ENCODE data around the gene FLNB.

FLNB gene

DNA sequence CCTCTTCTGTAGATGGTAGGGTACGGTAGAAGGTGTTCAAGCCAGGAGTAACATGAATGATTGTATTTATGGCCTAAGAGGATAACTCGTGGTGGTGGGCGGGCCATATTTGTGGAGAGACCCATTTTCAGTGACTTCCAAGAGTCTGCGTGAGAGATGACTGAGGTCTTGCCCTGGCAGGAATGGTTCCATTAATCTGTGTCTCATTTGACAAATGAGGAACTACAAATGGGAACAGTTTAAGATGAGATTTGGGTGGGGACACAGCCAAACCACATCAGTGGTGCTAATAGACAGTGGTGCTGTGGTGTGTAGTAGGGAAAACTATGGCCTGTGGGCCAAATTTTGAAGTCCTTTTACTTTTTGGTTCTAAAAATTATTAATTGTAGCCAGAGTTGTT, 47.1 kb downstream of the FLNB start:
- TF ChIP-seq RAD21 (IDR thresholded peaks at IDR 0.05; ENCODE audit: low read depth) (no peak), EGR1 (IDR thresholded peaks at IDR 0.05) (no peak), TEAD4 (IDR thresholded peaks at IDR 0.05) (no peak), MAX (IDR thresholded peaks at IDR 0.05) (no peak), NFIC (IDR thresholded peaks at IDR 0.05) (no peak), REST (IDR thresholded peaks at IDR 0.05; ENCODE audit: low read depth) (no peak), CREB1 (IDR thresholded peaks at IDR 0.05; ENCODE audit: low read depth) (no peak), YY1 (IDR thresholded peaks at IDR 0.05; ENCODE audit: low read depth) (no peak), TCF12 (IDR thresholded peaks at IDR 0.05; ENCODE audit: low read depth) (no peak), TAF1 (IDR thresholded peaks at IDR 0.05; ENCODE audit: low read depth) (no peak), ZBTB7A (IDR thresholded peaks at IDR 0.05; ENCODE audit: low read depth) (no peak), EP300 (IDR thresholded peaks at IDR 0.05; ENCODE audit: borderline replicate concordance) (no peak), FOXM1 (IDR thresholded peaks at IDR 0.05; ENCODE audit: borderline replicate concordance, low read depth) (no peak)
- TF ChIP-seq, protein P1, sequence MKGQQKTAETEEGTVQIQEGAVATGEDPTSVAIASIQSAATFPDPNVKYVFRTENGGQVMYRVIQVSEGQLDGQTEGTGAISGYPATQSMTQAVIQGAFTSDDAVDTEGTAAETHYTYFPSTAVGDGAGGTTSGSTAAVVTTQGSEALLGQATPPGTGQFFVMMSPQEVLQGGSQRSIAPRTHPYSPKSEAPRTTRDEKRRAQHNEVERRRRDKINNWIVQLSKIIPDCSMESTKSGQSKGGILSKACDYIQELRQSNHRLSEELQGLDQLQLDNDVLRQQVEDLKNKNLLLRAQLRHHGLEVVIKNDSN (IDR thresholded peaks at IDR 0.05): no peak

DNA sequence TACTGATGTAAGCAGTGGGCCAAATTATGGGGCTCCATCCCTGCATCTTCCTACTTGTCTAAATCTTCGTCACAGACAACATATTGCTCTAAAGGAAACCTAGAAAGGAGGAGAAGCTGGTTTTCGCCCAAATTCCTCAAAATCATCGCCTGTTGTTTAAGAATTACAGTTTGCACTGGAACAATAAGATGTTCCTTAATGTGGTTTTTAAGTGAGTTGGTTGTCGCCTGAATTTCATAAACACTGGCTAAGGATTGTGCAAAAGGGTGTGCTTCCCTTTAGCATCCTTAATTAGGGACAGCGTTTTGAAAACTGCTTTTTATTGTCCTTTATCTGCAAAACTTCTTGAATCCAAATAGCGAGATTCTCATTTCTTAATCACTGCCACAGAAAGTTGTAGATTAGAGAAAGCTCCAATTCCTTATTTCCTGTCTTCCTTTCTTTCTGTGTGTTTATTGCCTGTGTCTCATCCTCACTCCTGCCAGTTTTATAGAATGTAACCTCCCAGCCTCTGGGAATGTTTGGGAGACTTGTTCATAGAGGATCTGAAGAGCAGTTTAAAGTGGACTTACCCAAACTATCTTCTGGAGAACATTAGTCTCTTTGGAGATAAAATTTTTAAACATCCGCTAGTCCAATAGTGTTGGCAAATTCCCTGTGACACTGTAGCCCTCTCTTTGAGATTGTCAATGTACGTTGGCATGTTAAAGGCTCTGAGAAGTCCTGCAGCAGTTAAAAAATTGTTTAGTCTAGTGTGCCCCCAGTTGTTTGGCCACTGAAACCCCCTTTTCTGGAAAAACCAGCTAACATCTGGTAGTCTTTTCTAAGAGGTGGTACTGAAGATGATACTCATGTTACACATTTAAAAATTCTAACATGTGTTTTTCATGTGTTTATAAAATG, 50.4 kb downstream of the FLNB start:
- no peak for TF ChIP-seq NFIC (IDR thresholded peaks at IDR 0.05)
- no peak for TF ChIP-seq TAF1 (IDR thresholded peaks at IDR 0.05; ENCODE audit: low read depth)
- TF ChIP-seq TEAD4 (IDR thresholded peaks at IDR 0.05): no peak
- no peak for TF ChIP-seq REST (IDR thresholded peaks at IDR 0.05; ENCODE audit: low read depth)
- TF ChIP-seq EGR1 (IDR thresholded peaks at IDR 0.05): no peak
- no peak for TF ChIP-seq CEBPB (IDR thresholded peaks at IDR 0.05)
- no peak for TF ChIP-seq FOXM1 (IDR thresholded peaks at IDR 0.05; ENCODE audit: borderline replicate concordance, low read depth)
- no peak for TF ChIP-seq ZBTB7A (IDR thresholded peaks at IDR 0.05; ENCODE audit: low read depth)
- no peak for TF ChIP-seq YY1 (IDR thresholded peaks at IDR 0.05; ENCODE audit: low read depth)
- TF ChIP-seq TCF12 (IDR thresholded peaks at IDR 0.05; ENCODE audit: low read depth): no peak
- no peak for TF ChIP-seq MAX (IDR thresholded peaks at IDR 0.05)
- TF ChIP-seq EP300 (IDR thresholded peaks at IDR 0.05; ENCODE audit: borderline replicate concordance): no peak
- TF ChIP-seq, protein P1 (IDR thresholded peaks at IDR 0.05): no peak
- TF ChIP-seq RAD21 (IDR thresholded peaks at IDR 0.05; ENCODE audit: low read depth): no peak
- TF ChIP-seq CREB1 (IDR thresholded peaks at IDR 0.05; ENCODE audit: low read depth): no peak

GRCh38 chr3:58059349-58060321, 51.4 kb downstream of the FLNB start:
- TF ChIP-seq TEAD4 (IDR thresholded peaks at IDR 0.05) (no peak), EP300 (IDR thresholded peaks at IDR 0.05; ENCODE audit: borderline replicate concordance) (no peak), REST (IDR thresholded peaks at IDR 0.05; ENCODE audit: low read depth) (no peak), MAX (IDR thresholded peaks at IDR 0.05) (no peak), NFIC (IDR thresholded peaks at IDR 0.05) (no peak)
- TF ChIP-seq, protein P1 (IDR thresholded peaks at IDR 0.05): no peak

Data from Ishikawa (cell line).